MM.1S (cell line): ENCODE results near the gene SYPL1.

Experiments used
- EZH2 ChIP-seq: fragments of 300-600 bp; sonication (generic); optimal IDR thresholded peaks from 2 replicates; pipeline ENCODE3; 2017; ENCODE audit warnings: low read depth, mild to moderate bottlenecking, antibody characterized with exemption, low read length, mixed read lengths
- TF ChIP-seq, protein P1 (sequence below): fragments of 300-600 bp; sonication (generic); IDR thresholded peaks from 2 replicates; pipeline ENCODE4 v1.5.1; 2016; ENCODE audit warnings: antibody characterized with exemption, low read length, mixed read lengths

DNA sequence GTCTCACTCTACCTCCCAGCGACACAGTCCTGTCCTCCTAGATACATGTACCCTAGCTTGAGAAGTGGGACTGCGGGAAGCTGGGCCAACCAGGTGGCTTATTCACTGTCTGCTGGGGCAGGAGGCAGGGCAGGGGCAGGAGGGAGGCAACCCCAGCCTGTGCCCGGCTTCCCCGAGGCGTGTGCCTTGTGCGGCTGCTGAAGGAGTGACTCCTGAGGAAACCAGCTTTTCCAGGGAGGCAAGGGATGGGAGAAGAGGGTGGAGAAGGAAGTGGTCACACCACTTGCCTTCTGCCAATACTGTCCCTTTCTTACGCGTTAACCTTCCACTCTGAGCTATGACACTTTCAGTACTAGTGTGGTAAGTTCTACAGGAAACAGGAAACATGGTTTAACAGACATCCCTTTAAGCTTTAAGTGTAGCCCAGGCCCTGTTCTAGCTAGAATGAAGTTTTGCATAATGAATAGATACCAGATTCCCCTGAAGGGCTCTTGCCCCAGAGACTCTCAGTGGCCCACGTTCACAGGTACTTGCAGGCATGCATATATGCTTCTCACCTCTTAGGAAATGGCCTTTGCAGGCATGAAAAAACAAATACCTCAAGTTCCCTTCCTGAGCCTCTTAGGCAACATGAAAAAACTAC lies 40.6 kb downstream of the SYPL1 start:
- TF ChIP-seq, protein P1, sequence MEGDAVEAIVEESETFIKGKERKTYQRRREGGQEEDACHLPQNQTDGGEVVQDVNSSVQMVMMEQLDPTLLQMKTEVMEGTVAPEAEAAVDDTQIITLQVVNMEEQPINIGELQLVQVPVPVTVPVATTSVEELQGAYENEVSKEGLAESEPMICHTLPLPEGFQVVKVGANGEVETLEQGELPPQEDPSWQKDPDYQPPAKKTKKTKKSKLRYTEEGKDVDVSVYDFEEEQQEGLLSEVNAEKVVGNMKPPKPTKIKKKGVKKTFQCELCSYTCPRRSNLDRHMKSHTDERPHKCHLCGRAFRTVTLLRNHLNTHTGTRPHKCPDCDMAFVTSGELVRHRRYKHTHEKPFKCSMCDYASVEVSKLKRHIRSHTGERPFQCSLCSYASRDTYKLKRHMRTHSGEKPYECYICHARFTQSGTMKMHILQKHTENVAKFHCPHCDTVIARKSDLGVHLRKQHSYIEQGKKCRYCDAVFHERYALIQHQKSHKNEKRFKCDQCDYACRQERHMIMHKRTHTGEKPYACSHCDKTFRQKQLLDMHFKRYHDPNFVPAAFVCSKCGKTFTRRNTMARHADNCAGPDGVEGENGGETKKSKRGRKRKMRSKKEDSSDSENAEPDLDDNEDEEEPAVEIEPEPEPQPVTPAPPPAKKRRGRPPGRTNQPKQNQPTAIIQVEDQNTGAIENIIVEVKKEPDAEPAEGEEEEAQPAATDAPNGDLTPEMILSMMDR, result no peak
- TF ChIP-seq EZH2, result no peak
